Measurements from ENCODE around the gene KRTAP4-2.

KRTAP4-2 gene

DNA sequence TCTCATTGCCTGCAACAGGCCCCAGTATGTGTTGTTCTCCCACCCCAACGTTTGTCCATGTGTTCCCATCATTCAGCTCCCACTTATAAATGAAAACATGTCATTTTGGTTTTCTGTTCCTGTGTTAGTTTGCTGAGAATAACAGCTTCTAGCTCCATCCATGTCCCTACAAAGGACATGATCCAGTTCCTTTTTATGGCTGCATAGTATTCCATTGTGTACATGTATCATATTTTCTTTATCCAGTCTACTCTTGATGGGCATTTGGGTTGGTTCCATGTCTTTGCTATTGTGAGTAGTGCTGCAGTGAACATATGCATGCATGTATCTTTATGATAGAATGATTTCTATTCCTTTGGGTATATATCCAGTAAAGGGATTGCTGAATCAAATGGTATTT is 37.7 kb upstream of the KRTAP4-2 start:
- TF ChIP-seq EZH2 (IDR thresholded peaks at IDR 0.05; ENCODE audit: borderline replicate concordance, low read depth, low read length, severe bottlenecking) = no peak
- TF ChIP-seq, protein P1, sequence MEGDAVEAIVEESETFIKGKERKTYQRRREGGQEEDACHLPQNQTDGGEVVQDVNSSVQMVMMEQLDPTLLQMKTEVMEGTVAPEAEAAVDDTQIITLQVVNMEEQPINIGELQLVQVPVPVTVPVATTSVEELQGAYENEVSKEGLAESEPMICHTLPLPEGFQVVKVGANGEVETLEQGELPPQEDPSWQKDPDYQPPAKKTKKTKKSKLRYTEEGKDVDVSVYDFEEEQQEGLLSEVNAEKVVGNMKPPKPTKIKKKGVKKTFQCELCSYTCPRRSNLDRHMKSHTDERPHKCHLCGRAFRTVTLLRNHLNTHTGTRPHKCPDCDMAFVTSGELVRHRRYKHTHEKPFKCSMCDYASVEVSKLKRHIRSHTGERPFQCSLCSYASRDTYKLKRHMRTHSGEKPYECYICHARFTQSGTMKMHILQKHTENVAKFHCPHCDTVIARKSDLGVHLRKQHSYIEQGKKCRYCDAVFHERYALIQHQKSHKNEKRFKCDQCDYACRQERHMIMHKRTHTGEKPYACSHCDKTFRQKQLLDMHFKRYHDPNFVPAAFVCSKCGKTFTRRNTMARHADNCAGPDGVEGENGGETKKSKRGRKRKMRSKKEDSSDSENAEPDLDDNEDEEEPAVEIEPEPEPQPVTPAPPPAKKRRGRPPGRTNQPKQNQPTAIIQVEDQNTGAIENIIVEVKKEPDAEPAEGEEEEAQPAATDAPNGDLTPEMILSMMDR (IDR thresholded peaks at IDR 0.05; ENCODE audit: borderline replicate concordance, extremely low read depth, low read length, poor library complexity, severe bottlenecking) = no peak
- no peaks in the 10 kb centered on the region for H3K79me2 ChIP-seq (ENCODE audit: insufficient read depth, low read length)
- ATAC-seq (ENCODE audit: insufficient read depth, low read depth) (no peak), DNase-seq (no peak)
- no peaks in the 10 kb centered on the region for H3K36me3 ChIP-seq (ENCODE audit: insufficient read depth, low read length)
- H4K20me1 ChIP-seq (ENCODE audit: insufficient read depth, low read length) = no peaks in the 10 kb centered on the region
- H3K27ac ChIP-seq (ENCODE audit: low read length) = no peak overlapping the region
- H3K4me1 ChIP-seq (ENCODE audit: insufficient read depth, low read length) = no peaks in the 10 kb centered on the region
- H2AFZ ChIP-seq (ENCODE audit: low read depth, low read length) = no peak overlapping the region
- no peak overlapping the region for H3K4me2 ChIP-seq (ENCODE audit: insufficient read depth, low read length)
- H3K9ac ChIP-seq (ENCODE audit: low read depth, low read length) = no peak overlapping the region
- H3K9me3 ChIP-seq (ENCODE audit: insufficient read depth, low read length, severe bottlenecking) = no peaks in the 10 kb centered on the region
- H3K27me3 ChIP-seq (ENCODE audit: insufficient read depth, low read length, poor library complexity) = peaks cover 2% of the 10 kb centered on the region
- H3K4me3 ChIP-seq (ENCODE audit: low read depth in 1 of 2, low read length in 2 of 2) = no peak overlapping the region

DNA sequence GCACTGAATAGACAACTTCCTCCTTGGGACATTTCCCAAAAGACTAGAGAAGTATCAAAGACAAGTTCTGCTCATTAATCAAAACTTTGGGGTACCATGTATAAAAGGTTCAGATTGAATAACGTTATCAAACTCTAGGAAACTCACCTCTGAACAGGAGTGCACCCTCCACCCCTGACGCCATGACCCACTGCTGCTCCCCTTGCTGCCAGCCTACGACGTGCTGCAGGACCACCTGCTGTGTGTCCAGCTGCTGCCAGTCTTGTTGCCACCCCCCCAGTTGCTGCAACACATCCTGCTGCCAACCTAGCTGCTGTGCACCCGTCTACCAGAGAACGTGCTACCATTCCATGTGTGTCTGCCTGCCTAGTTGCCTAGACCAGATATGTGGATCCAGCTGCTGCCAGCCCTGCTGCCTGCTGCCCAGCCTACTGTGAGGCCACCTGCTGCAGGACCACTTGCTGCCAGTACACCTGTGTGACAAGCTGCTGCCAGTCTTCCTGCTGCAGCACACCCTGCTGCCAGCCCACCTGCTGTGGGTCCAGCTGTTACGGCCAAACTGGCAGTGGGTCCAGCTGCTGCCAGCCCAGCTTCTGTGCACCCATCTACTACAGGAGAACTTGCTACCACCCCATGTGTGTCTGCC is 34.6 kb upstream of the KRTAP4-2 start:
- Histone ChIP-seq H4K20me1 (ENCODE audit: insufficient read depth, low read length) (no peaks in the 10 kb centered on the region), H3K9ac (ENCODE audit: low read depth, low read length) (no peak overlapping the region), H2AFZ (ENCODE audit: low read depth, low read length) (no peak overlapping the region), H3K27me3 (ENCODE audit: insufficient read depth, low read length, poor library complexity) (peaks cover 8% of the 10 kb centered on the region), H3K4me3 (ENCODE audit: low read depth in 1 of 2, low read length in 2 of 2) (no peak overlapping the region), H3K27ac (ENCODE audit: low read length) (no peak overlapping the region), H3K9me3 (ENCODE audit: insufficient read depth, low read length, severe bottlenecking) (no peaks in the 10 kb centered on the region), H3K79me2 (ENCODE audit: insufficient read depth, low read length) (no peaks in the 10 kb centered on the region), H3K4me2 (ENCODE audit: insufficient read depth, low read length) (no peak overlapping the region), H3K36me3 (ENCODE audit: insufficient read depth, low read length) (no peaks in the 10 kb centered on the region), H3K4me1 (ENCODE audit: insufficient read depth, low read length) (no peaks in the 10 kb centered on the region)
- TF ChIP-seq EZH2 (IDR thresholded peaks at IDR 0.05; ENCODE audit: borderline replicate concordance, low read depth, low read length, severe bottlenecking) = no peak
- TF ChIP-seq, protein P1 (IDR thresholded peaks at IDR 0.05; ENCODE audit: borderline replicate concordance, extremely low read depth, low read length, poor library complexity, severe bottlenecking) = no peak
- DNase-seq (no peak), ATAC-seq (ENCODE audit: insufficient read depth, low read depth) (no peak)

DNA sequence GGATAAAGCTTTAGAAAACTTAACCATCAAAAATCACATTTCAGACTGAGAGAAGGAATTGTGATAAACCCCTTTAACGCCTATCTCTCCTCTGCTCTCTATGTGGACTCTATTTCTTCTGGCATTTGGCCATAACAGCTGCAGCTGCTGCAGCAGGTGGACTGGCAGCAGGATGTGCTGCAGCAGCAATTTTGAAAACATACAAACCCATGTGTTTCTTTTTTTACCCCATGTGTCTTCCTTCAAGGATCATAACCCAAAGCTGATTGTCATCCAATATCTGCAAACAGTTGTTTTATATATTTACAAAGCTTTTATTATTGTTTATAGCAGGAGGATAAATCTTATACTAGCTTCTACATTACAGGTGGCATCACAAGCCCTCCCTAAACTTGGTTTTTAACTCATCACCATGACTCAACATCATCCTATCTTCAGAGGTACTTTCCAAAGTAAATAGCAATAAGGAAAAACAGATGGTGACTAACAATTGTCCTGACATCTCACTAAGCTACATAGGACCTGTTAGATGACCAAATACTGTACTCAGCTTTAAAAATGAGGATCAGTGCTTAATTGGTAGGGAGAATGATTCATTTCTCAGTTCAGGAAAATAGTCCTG is 33.9 kb upstream of the KRTAP4-2 start:
- Histone ChIP-seq H3K4me1 (ENCODE audit: insufficient read depth, low read length) (no peaks in the 10 kb centered on the region), H3K27me3 (ENCODE audit: insufficient read depth, low read length, poor library complexity) (peaks cover 8% of the 10 kb centered on the region), H3K4me3 (ENCODE audit: low read depth in 1 of 2, low read length in 2 of 2) (no peak overlapping the region), H3K27ac (ENCODE audit: low read length) (no peak overlapping the region), H3K9me3 (ENCODE audit: insufficient read depth, low read length, severe bottlenecking) (no peaks in the 10 kb centered on the region), H3K9ac (ENCODE audit: low read depth, low read length) (no peak overlapping the region), H3K36me3 (ENCODE audit: insufficient read depth, low read length) (no peaks in the 10 kb centered on the region), H3K4me2 (ENCODE audit: insufficient read depth, low read length) (no peak overlapping the region), H4K20me1 (ENCODE audit: insufficient read depth, low read length) (no peaks in the 10 kb centered on the region), H3K79me2 (ENCODE audit: insufficient read depth, low read length) (no peaks in the 10 kb centered on the region), H2AFZ (ENCODE audit: low read depth, low read length) (no peak overlapping the region)
- no peak for TF ChIP-seq EZH2 (IDR thresholded peaks at IDR 0.05; ENCODE audit: borderline replicate concordance, low read depth, low read length, severe bottlenecking)
- TF ChIP-seq, protein P1 (IDR thresholded peaks at IDR 0.05; ENCODE audit: borderline replicate concordance, extremely low read depth, low read length, poor library complexity, severe bottlenecking) = no peak
- ATAC-seq (ENCODE audit: insufficient read depth, low read depth) = no peak
- no peak for DNase-seq
